GM23338 (cell line): ENCODE measurements around the gene CTNND2. TPM values are rescaled to one million over a fixed set of nuclear protein-coding genes. Genes with fewer than 3 reads are reported as not detected.

Experiments used
- ATAC-seq: fragments of 200-7000 bp; cut with Tn5 transposase; 3 replicates; pipeline ENCODE4 v1.9.1; 2020
- DNase-seq: peaks from one replicate; pipeline ENCODE4 v3.0.0-alpha.2; 2015; ENCODE audit warnings: low spot score
- H2AFZ ChIP-seq: fragments of 200-600 bp; sonication (generic); 2 replicates; pipeline ENCODE4 v1.8.0; 2016; ENCODE audit warnings: antibody characterized with exemption, mild to moderate bottlenecking, moderate library complexity
- H3F3A ChIP-seq: fragments of 200-600 bp; sonication (generic); replicated peaks from 2 replicates; pipeline ENCODE4 v1.8.0; 2017; ENCODE audit warnings: antibody characterized with exemption, mixed run types, low read depth
- H3K27ac ChIP-seq: fragments of 200-600 bp; sonication (generic); 2 replicates; pipeline ENCODE4 v1.6.1; 2016; ENCODE audit warnings: low read depth
- H3K27me3 ChIP-seq: fragments of 200-600 bp; sonication (generic); 2 replicates; pipeline ENCODE4 v1.8.0; 2016; ENCODE audit warnings: mild to moderate bottlenecking, mixed run types, moderate library complexity; ENCODE audit not compliant: insufficient read depth
- H3K36me3 ChIP-seq: fragments of 200-600 bp; sonication (generic); 2 replicates; pipeline ENCODE4 v1.8.0; 2016; ENCODE audit warnings: mild to moderate bottlenecking; ENCODE audit not compliant: insufficient read depth
- H3K4me1 ChIP-seq: fragments of 200-600 bp; sonication (generic); 2 replicates; pipeline ENCODE4 v1.8.0; 2016; ENCODE audit warnings: mild to moderate bottlenecking, moderate library complexity; ENCODE audit not compliant: insufficient read depth
- H3K4me2 ChIP-seq: fragments of 200-600 bp; sonication (generic); 2 replicates; pipeline ENCODE4 v1.7.1; 2017; ENCODE audit warnings: mixed run types
- H3K4me3 ChIP-seq: fragments of 200-600 bp; sonication (generic); 2 replicates; pipeline ENCODE4 v1.6.1; 2016; ENCODE audit warnings: mixed run types
- H3K79me2 ChIP-seq: fragments of 200-600 bp; sonication (generic); replicated peaks from 2 replicates; pipeline ENCODE4 v1.8.0; 2017; ENCODE audit warnings: mild to moderate bottlenecking; ENCODE audit not compliant: insufficient read depth
- H3K9me2 ChIP-seq: fragments of 200-600 bp; sonication (generic); 2 replicates; pipeline ENCODE4 v1.8.0; 2017; ENCODE audit not compliant: insufficient read depth
- H4K20me1 ChIP-seq: fragments of 200-600 bp; sonication (generic); replicated peaks from 2 replicates; pipeline ENCODE4 v1.8.0; 2017; ENCODE audit warnings: mild to moderate bottlenecking; ENCODE audit not compliant: insufficient read depth
- H3K27ac Mint-ChIP-seq: 2 replicates; pipeline ENCODE4 v1.8.0; 2020; ENCODE audit warnings: inconsistent platforms, mild to moderate bottlenecking, moderate library complexity, mixed read lengths
- H3K27me3 Mint-ChIP-seq: 3 replicates; pipeline ENCODE4 v1.8.0; 2022; ENCODE audit warnings: low read depth, mild to moderate bottlenecking, moderate library complexity, mixed read lengths, inconsistent platforms; ENCODE audit not compliant: insufficient read depth, poor library complexity
- H3K36me3 Mint-ChIP-seq: 3 replicates; pipeline ENCODE4 v1.8.0; 2021; ENCODE audit warnings: low read depth, mild to moderate bottlenecking, inconsistent platforms, moderate library complexity, mixed read lengths
- H3K4me1 Mint-ChIP-seq: 3 replicates; pipeline ENCODE4 v1.8.0; 2020; ENCODE audit warnings: mild to moderate bottlenecking, inconsistent platforms, mixed read lengths
- H3K4me3 Mint-ChIP-seq: 3 replicates; pipeline ENCODE4 v1.8.0; 2021; ENCODE audit warnings: moderate library complexity, mild to moderate bottlenecking, inconsistent platforms, mixed read lengths
- H3K9me3 Mint-ChIP-seq: 3 replicates; pipeline ENCODE4 v1.8.0; 2020; ENCODE audit warnings: moderate library complexity, mild to moderate bottlenecking, inconsistent platforms, mixed read lengths
- CTCF ChIP-seq, 2 experiments: fragments of 200-600 bp in 1 of 2; sonication (generic) in 1 of 2; conservative IDR thresholded peaks; 2 replicates each; pipeline versions ENCODE4 v1.5.1 to v1.6.1; 2016 to 2017; ENCODE audit warnings: antibody characterized with exemption in 2 of 2, low read depth in 2 of 2, mild to moderate bottlenecking in 2 of 2, moderate library complexity in 1 of 2
- EZH2 ChIP-seq: fragments of 200-600 bp; sonication (generic); IDR thresholded peaks from one replicate; pipeline ENCODE4 v1.8.0; 2017; ENCODE audit warnings: antibody characterized with exemption, mild to moderate bottlenecking, low read depth; ENCODE audit not compliant: unreplicated experiment
- EZH2phosphoT487 ChIP-seq: fragments of 200-600 bp; sonication (generic); IDR thresholded peaks from one replicate; pipeline ENCODE4 v1.8.1; 2018; ENCODE audit warnings: antibody characterized with exemption; ENCODE audit not compliant: unreplicated experiment
- NANOG ChIP-seq: IDR thresholded peaks from 2 replicates; pipeline ENCODE4 v1.6.1; 2016; ENCODE audit warnings: antibody characterized with exemption, borderline replicate concordance
- ZNF331 ChIP-seq: fragments of 250-450 bp; sonication (Bioruptor Pico); IDR thresholded peaks from 2 replicates; pipeline ENCODE4 v1.5.0; 2020; ENCODE audit warnings: low read depth, mild to moderate bottlenecking, moderate library complexity
- ZNF462 ChIP-seq: fragments of 250-450 bp; sonication (Bioruptor Pico); IDR thresholded peaks from 2 replicates; pipeline ENCODE4 v1.5.0; 2020; ENCODE audit warnings: mild to moderate bottlenecking, moderate library complexity
- polyA plus RNA-seq: library from polyadenylated mRNA; unstranded; fragments of >200 nt; fragmentation: Nextera tagmentation; extraction: Ambion mirVana; gene quantifications from 2 replicates; pipeline ENCODE4 v1.2.1, GENCODE V29; 2016
- total RNA-seq: library from RNA; depleted of rRNA; stranded (reverse); fragments of >200 nt; shearing (Covaris generic); gene quantifications from 2 replicates; pipeline ENCODE4 v1.2.3, GENCODE V29; 2014

The CTNND2 gene
- total and polyA plus RNA-seq, 2 experiments from 2014 or later, result 5.1 to 7.0 TPM

GRCh38 chr5:11560915-11561697 is 343.1 kb downstream of the CTNND2 start (continued):
- no peak for TF ChIP-seq ZNF462 (CRISPR knock-in tag)

GRCh38 chr5:11557063-11557462 is 347.2 kb downstream of the CTNND2 start:
- H3K4me1 ChIP-seq, result no peaks in the 10 kb centered on the region
- no peak overlapping the region for H3K4me3 Mint-ChIP-seq
- H3K27ac ChIP-seq, result no peak overlapping the region
- H3K4me2 ChIP-seq, result no peak overlapping the region
- no peaks in the 10 kb centered on the region for H4K20me1 ChIP-seq
- H3K79me2 ChIP-seq, result no peaks in the 10 kb centered on the region
- DNase-seq, result no peak
- no peaks in the 10 kb centered on the region for H3F3A ChIP-seq
- H3K27ac Mint-ChIP-seq, result no peak overlapping the region
- H3K9me2 ChIP-seq, result 0 out of 2 replicates have a peak, but pooled peaks cover 9% of the 10 kb centered on the region
- no peaks in the 10 kb centered on the region for H3K27me3 ChIP-seq
- H3K4me3 ChIP-seq, result no peak overlapping the region
- H3K4me1 Mint-ChIP-seq, result no peaks in the 10 kb centered on the region
- no peak for ATAC-seq
- no peaks in the 10 kb centered on the region for H3K36me3 ChIP-seq
- peaks cover 3% of the 10 kb centered on the region for H3K27me3 Mint-ChIP-seq
- no peaks in the 10 kb centered on the region for H3K36me3 Mint-ChIP-seq
- H2AFZ ChIP-seq, result no peak overlapping the region
- no peaks in the 10 kb centered on the region; the same call in 2 of the 3 replicates for H3K9me3 Mint-ChIP-seq
- TF ChIP-seq NANOG (no peak), CTCF (conservative IDR thresholded peaks at IDR 0.05; ENCODE audit: low read depth in 2 of 2) (no peak), ZNF331 (CRISPR knock-in tag) (no peak), EZH2 (no peak), EZH2phosphoT487 (no peak), ZNF462 (CRISPR knock-in tag) (no peak)
